ENCODE measurements around the gene FAM174C.

DNA sequence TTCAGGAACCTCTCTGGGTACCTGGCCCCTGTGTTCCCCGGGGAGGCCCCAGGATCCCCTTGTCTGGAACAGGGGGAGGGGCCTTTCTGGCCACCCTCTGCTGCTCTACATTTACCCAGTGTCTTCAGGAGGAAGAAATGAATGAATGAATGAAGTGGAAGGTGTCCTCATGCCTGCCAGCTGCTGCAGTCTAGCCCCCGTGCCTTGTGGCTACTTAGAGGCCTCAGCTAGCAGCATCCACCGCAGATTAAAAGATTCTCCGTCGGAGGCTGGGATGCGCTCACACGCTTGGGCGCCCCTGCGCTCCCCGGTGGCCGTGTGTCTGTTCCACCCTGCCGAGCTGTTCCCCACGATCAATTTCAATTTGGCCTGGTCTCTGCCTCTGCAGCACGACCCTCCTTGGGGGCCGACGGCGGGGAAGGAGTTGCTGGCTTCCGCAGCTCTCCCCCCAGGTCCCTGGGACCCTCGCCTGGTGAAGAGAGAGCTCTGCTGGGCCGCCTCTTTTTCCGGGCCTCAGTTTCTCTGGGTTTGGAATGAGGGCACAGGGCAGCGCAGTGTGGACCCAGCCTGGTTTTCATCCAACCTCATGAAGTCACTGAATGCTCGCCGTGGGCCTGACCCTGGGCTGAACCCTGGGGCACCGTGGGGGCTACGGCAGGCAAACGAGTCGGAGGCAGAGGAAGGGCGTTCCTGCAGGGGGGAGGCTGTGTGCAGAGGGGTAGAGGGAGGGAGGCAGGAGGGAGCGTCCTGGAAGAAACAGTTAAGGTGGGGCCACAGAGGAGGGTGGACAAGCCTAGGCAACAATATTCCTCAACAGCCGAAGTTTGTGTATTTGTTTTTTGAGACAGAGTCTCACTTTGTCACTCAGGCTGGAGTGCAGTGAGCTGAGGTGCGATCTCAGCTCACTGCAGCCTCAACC lies 38.6 kb downstream of the FAM174C start:
- TF ChIP-seq POLR2A (IDR thresholded peaks at IDR 0.05; ENCODE audit: low read depth, low read length) (no peak), FOXK2 (IDR thresholded peaks at IDR 0.05) (no peak), JUND (IDR thresholded peaks at IDR 0.05; ENCODE audit: low read depth, low read length) (no peak), PAX8 (IDR thresholded peaks at IDR 0.05) (no peak)
- TF ChIP-seq, protein P1, sequence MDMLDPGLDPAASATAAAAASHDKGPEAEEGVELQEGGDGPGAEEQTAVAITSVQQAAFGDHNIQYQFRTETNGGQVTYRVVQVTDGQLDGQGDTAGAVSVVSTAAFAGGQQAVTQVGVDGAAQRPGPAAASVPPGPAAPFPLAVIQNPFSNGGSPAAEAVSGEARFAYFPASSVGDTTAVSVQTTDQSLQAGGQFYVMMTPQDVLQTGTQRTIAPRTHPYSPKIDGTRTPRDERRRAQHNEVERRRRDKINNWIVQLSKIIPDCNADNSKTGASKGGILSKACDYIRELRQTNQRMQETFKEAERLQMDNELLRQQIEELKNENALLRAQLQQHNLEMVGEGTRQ (IDR thresholded peaks at IDR 0.05; ENCODE audit: borderline replicate concordance, low read depth, low read length) = no peak

All from GM12878 (cell line).